HCT116 (cell line): ENCODE results near the gene MAPK8IP1. TPM values are rescaled to one million over a fixed set of nuclear protein-coding genes. Genes with fewer than 3 reads are reported as not detected.
A peak's percentile ranks its signal among the peaks of the same experiment; 100 is the strongest.

ENCODE experiments used
- ATAC-seq: fragments of 200-7000 bp; cut with Tn5 transposase; 2 replicates; pipeline ENCODE4 v1.9.1; 2020; ENCODE audit warnings: mild to moderate bottlenecking, moderate library complexity
- BruUV-seq: library from RNA; stranded (reverse); fragments of 400-500 nt; replicated peaks from 2 replicates; lab custom pipeline; 2021; lab: Mats Ljungman, UMichigan
- CTCF ChIA-PET: fragments of 300-600 bp; sonication (Branson Sonifier 250); formaldehyde crosslinking; loops from one replicate; lab custom pipeline; 2021; ENCODE audit warnings: antibody characterized with exemption; lab: Charles Lee
- POLR2A ChIA-PET: fragments of 300-600, 350-600 bp; sonication (Branson Sonifier 250); formaldehyde crosslinking; loops from one replicate; lab custom pipeline; 2021; ENCODE audit warnings: antibody characterized with exemption; lab: Charles Lee
- RAD21 ChIA-PET, 2 experiments: fragments of 300-600 bp; sonication (Branson Sonifier 250); formaldehyde crosslinking; loops; one replicate each; lab custom pipeline; 2023; ENCODE audit warnings: low total read pairs in 2 of 2; ENCODE audit not compliant: uncharacterized antibody in 2 of 2, unreplicated experiment in 2 of 2, low non-redundant PET in 1 of 2; lab: Charles Lee
- DNase-seq: peaks from one replicate; pipeline ENCODE4 v3.0.0-alpha.2; 2010; ENCODE audit warnings: low read depth, low spot score
- H2AFZ ChIP-seq: fragments of 200-600 bp; shearing (Covaris generic), sonication (generic); 2 replicates; pipeline ENCODE4 v1.6.1; 2017; ENCODE audit warnings: low read depth, mixed run types, mixed read lengths, antibody characterized with exemption, low read length; ENCODE audit not compliant: poor library complexity, severe bottlenecking
- H3K27ac ChIP-seq: 2 replicates; pipeline ENCODE4 v1.5.1; 2012; ENCODE audit warnings: low read depth, low read length
- H3K27me3 ChIP-seq: fragments of 200-600 bp; sonication (generic); 2 replicates; pipeline ENCODE4 v1.6.1; 2016; ENCODE audit warnings: mixed run types, low read length, mixed read lengths; ENCODE audit not compliant: insufficient read depth
- H3K36me3 ChIP-seq, 2 experiments: fragments of 200-500 bp in 1 of 2; fragments of 200-600 bp in 1 of 2; sonication (Bioruptor generic) in 1 of 2; sonication (generic) in 1 of 2; 2 replicates each; pipeline versions ENCODE4 v1.5.1 to v1.6.1; 2014 to 2016; ENCODE audit warnings: low read length in 2 of 2, inconsistent platforms in 1 of 2, mixed read lengths in 1 of 2, mixed run types in 1 of 2; ENCODE audit not compliant: insufficient read depth in 2 of 2, control insufficient read depth in 1 of 2
- H3K4me1 ChIP-seq, 2 experiments: fragments of 200-600 bp in 1 of 2; sonication (generic) in 1 of 2; 2 replicates each; pipeline versions ENCODE4 v1.5.1 to v1.6.1; 2012 to 2017; ENCODE audit warnings: low read length in 2 of 2, inconsistent platforms in 1 of 2, mild to moderate bottlenecking in 1 of 2, mixed read lengths in 1 of 2, mixed run types in 1 of 2, moderate library complexity in 1 of 2; ENCODE audit not compliant: insufficient read depth in 2 of 2, control insufficient read depth in 1 of 2
- H3K4me2 ChIP-seq: fragments of 200-600 bp; sonication (generic); 2 replicates; pipeline ENCODE4 v1.6.1; 2017; ENCODE audit warnings: mixed run types, low read length, mixed read lengths
- H3K4me3 ChIP-seq, 2 experiments: fragments of 200-600 bp in 1 of 2; sonication (generic) in 1 of 2; replicated peaks in 1 of 2; 2 replicates each; pipeline ENCODE4 v1.5.1; 2011 to 2016; ENCODE audit warnings: low read length in 2 of 2, control low read depth in 1 of 2, low read depth in 1 of 2, mild to moderate bottlenecking in 1 of 2, mixed read lengths in 1 of 2, mixed run types in 1 of 2
- H3K79me2 ChIP-seq: fragments of 200-600 bp; sonication (generic); 2 replicates; pipeline ENCODE4 v1.6.1; 2017; ENCODE audit warnings: mild to moderate bottlenecking, mixed run types, low read length, moderate library complexity, mixed read lengths; ENCODE audit not compliant: insufficient read depth
- H3K9ac ChIP-seq: fragments of 200-600 bp; sonication (generic); 2 replicates; pipeline ENCODE4 v1.6.1; 2016; ENCODE audit warnings: low read length, mixed read lengths
- H3K9me2 ChIP-seq: fragments of 200-600 bp; sonication (generic), shearing (Covaris generic); 2 replicates; pipeline ENCODE4 v1.6.1; 2017; ENCODE audit warnings: mixed run types, mild to moderate bottlenecking, moderate library complexity; ENCODE audit not compliant: insufficient read depth
- H3K9me3 ChIP-seq, 2 experiments: fragments of 200-500 bp in 1 of 2; fragments of 200-600 bp in 1 of 2; sonication (Bioruptor generic) in 1 of 2; sonication (generic) in 1 of 2; 2 replicates each; pipeline ENCODE4 v1.6.1; 2014 to 2017; ENCODE audit warnings: low read length in 2 of 2, mixed read lengths in 2 of 2, inconsistent platforms in 1 of 2, low read depth in 1 of 2, mild to moderate bottlenecking in 1 of 2, mixed run types in 1 of 2, moderate library complexity in 1 of 2; ENCODE audit not compliant: control insufficient read depth in 1 of 2, insufficient read depth in 1 of 2
- H4K20me1 ChIP-seq: fragments of 200-600 bp; sonication (generic), shearing (Covaris generic); 2 replicates; pipeline ENCODE4 v1.6.1; 2017; ENCODE audit warnings: mixed run types, mild to moderate bottlenecking, moderate library complexity; ENCODE audit not compliant: insufficient read depth
- FOSL1 ChIP-seq: IDR thresholded peaks from 2 replicates; pipeline ENCODE4 v1.6.1; 2012; ENCODE audit warnings: low read depth
- SP1 ChIP-seq: IDR thresholded peaks from 2 replicates; pipeline ENCODE4 v1.6.1; 2012; ENCODE audit warnings: low read depth
- SRF ChIP-seq: IDR thresholded peaks from 2 replicates; pipeline ENCODE4 v1.6.1; 2012; ENCODE audit warnings: low read depth
- TCF7L2 ChIP-seq: IDR thresholded peaks from 2 replicates; pipeline ENCODE4 v1.7.0; 2011; ENCODE audit warnings: borderline replicate concordance, inconsistent platforms; ENCODE audit not compliant: insufficient read depth, insufficient read length; ENCODE audit errors: extremely low read depth
- ZFX ChIP-seq: fragments of 450-650 bp; IDR thresholded peaks from 2 replicates; pipeline ENCODE4 v1.6.1; 2017
- intact Hi-C: fragments of 100-400 bp; cut with micrococcal nuclease; formaldehyde crosslinking; loops from 2 replicates; pipeline ENCODE4 v1.10.0; 2022
- total RNA-seq: library from RNA; stranded (reverse); gene quantifications from one replicate; pipeline ENCODE4 v1.2.1, GENCODE V29; 2021; ENCODE audit not compliant: unreplicated experiment
- TF ChIP-seq, protein P1 (sequence below), 3 experiments: fragments of 200-600 bp in 1 of 3; sonication (generic) in 1 of 3; IDR thresholded peaks in 2 of 3; conservative IDR thresholded peaks in 1 of 3; 2 replicates each; pipeline ENCODE4 v1.5.1; 2012 to 2017; ENCODE audit warnings: low read depth in 2 of 3, low read length in 2 of 3, antibody characterized with exemption in 1 of 3, borderline replicate concordance in 1 of 3, control low read depth in 1 of 3, mild to moderate bottlenecking in 1 of 3, mixed read lengths in 1 of 3, mixed run types in 1 of 3, moderate library complexity in 1 of 3; ENCODE audit not compliant: insufficient read depth in 1 of 3
- TF ChIP-seq, protein P2 (sequence below): IDR thresholded peaks from 2 replicates; pipeline ENCODE4 v1.6.1; 2012

Gene MAPK8IP1
- total RNA-seq, 1 experiment from 2014 or later: 10.1 TPM

DNA sequence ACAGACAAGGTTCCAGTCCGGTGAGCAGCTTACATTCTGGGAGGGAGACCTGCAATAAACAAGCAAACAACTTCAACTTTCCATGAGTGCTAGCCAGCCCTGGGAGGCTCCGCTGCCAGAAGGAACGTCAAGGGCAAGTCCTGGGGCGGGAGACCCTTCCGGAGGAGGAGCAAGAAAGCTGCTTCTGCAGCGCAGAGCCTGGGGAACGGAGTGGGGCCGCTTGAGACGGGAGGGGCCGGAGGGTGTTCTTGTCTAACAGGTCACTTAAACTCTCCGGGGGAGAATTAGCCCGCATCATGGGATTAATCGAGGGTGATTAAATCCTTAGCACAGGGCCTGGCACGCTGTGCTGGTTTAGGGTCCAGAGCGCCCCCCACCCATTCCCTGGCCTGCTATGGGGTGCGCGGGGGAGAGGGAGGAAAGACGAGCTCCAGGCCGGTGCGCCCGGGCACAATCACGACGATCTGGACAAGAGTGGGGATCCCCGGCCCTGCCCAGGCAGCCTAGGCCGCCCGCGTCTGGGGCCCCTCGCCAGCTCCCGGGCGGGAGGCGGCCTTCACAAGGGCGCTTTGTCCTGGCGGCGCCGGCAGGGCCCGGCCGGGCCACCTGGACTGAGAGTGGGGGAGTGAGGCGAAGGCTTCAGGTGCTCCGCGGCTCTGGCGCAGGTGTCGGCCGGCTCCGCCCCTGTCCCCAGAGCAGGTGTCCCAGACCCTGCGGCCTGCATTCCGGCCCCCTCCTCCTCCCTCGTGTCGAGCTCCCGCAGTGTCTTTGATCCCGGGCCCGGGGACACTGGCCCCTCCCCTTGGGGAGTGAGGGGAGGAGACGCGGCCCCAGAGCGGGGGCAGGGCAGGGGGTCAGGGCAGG is 36.3 kb downstream of the MAPK8IP1 start:
- intact Hi-C loops: no loop called here
- Histone ChIP-seq H4K20me1 (no peaks in the 10 kb centered on the region), H3K79me2 (peaks cover 22% of the 10 kb centered on the region), H3K36me3 (peaks cover 0 to 18% of the 10 kb centered on the region in 2 experiments), H3K9me3 (no peaks in the 10 kb centered on the region), H3K27ac (peak overlapping the region; percentile 88), H3K27me3 (no peaks in the 10 kb centered on the region), H3K9ac (peak overlapping the region; percentile 84), H2AFZ (peak overlapping the region; percentile 41), H3K4me1 (peaks cover 17 to 30% of the 10 kb centered on the region in 2 experiments), H3K4me2 (peak overlapping the region; percentile 95), H3K4me3 (peak overlapping the region; percentile 66 to 91), H3K9me2 (no peaks in the 10 kb centered on the region)
- ATAC-seq: peak; percentile 55
- ChIA-PET CTCF (no interaction called here), POLR2A (no interaction called here), RAD21 (interaction anchor here in 1 of 2 experiments (0.6 kb wide), 1 partner anchor 43 kb away, joined by 3 read pairs; no protein-coding TSS in a partner anchor)
- BruUV-seq: no TSS peak
- TF ChIP-seq SP1: no peak
- peak; percentile 96 for TF ChIP-seq TCF7L2
- TF ChIP-seq FOSL1: no peak
- TF ChIP-seq, protein P1, sequence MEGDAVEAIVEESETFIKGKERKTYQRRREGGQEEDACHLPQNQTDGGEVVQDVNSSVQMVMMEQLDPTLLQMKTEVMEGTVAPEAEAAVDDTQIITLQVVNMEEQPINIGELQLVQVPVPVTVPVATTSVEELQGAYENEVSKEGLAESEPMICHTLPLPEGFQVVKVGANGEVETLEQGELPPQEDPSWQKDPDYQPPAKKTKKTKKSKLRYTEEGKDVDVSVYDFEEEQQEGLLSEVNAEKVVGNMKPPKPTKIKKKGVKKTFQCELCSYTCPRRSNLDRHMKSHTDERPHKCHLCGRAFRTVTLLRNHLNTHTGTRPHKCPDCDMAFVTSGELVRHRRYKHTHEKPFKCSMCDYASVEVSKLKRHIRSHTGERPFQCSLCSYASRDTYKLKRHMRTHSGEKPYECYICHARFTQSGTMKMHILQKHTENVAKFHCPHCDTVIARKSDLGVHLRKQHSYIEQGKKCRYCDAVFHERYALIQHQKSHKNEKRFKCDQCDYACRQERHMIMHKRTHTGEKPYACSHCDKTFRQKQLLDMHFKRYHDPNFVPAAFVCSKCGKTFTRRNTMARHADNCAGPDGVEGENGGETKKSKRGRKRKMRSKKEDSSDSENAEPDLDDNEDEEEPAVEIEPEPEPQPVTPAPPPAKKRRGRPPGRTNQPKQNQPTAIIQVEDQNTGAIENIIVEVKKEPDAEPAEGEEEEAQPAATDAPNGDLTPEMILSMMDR (IDR thresholded peaks at IDR 0.05 in 2 of 3, conservative IDR thresholded peaks at IDR 0.05 in 1 of 3; ENCODE audit: borderline replicate concordance in 1 of 3, insufficient read depth in 1 of 3, low read depth in 2 of 3, low read length in 2 of 3): no peak
- no peak for TF ChIP-seq ZFX
- TF ChIP-seq SRF: no peak
- TF ChIP-seq, protein P2, sequence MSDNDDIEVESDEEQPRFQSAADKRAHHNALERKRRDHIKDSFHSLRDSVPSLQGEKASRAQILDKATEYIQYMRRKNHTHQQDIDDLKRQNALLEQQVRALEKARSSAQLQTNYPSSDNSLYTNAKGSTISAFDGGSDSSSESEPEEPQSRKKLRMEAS: peak; percentile 78
- DNase-seq: no peak
